AG04450 (cell line): ENCODE measurements around the gene FBXW4. TPM values are rescaled to one million over a fixed set of nuclear protein-coding genes. Genes with fewer than 3 reads are reported as not detected.

Experiments used
- CTCF ChIA-PET: fragments of 300-600, 350-600 bp; formaldehyde crosslinking; extraction: SDS; loops from one replicate; lab custom pipeline; 2022; ENCODE audit warnings: antibody characterized with exemption, inconsistent platforms; lab: Charles Lee
- POLR2A ChIA-PET: fragments of 350-600 bp; formaldehyde crosslinking; extraction: SDS; loops from one replicate; lab custom pipeline; 2021; ENCODE audit warnings: antibody characterized with exemption, inconsistent platforms; lab: Yijun Ruan, JAX
- DNase-seq: peaks from one replicate; pipeline ENCODE4 v3.0.0-alpha.2; 2011; ENCODE audit warnings: low read depth, low spot score
- H3K27ac ChIP-seq: one replicate; pipeline ENCODE4 v1.5.1; 2012; ENCODE audit warnings: low read depth, low read length, control low read depth
- H3K27me3 ChIP-seq: one replicate; pipeline ENCODE4 v1.6.0; 2012; ENCODE audit warnings: low read length; ENCODE audit not compliant: control insufficient read depth, insufficient read depth
- H3K4me3 ChIP-seq: 2 replicates; pipeline ENCODE4 v1.5.1; 2011; ENCODE audit warnings: mild to moderate bottlenecking, low read depth, low read length, control low read depth
- H3K9me3 ChIP-seq: 2 replicates; pipeline ENCODE4 v1.5.1; 2012; ENCODE audit warnings: low read length; ENCODE audit not compliant: control insufficient read depth, insufficient read depth
- polyA plus RNA-seq: library from polyadenylated mRNA; depleted of rRNA; stranded (reverse); fragments of >200 nt; gene quantifications from 2 replicates; pipeline ENCODE4 v1.2.3, GENCODE V29; 2011
- TF ChIP-seq, protein P1 (sequence below): IDR thresholded peaks from 2 replicates; pipeline ENCODE4 v1.5.1; 2011; ENCODE audit warnings: low read depth, low read length, control low read depth, inconsistent platforms

Gene FBXW4
- polyA plus RNA-seq, 1 experiment: 18.3 TPM

DNA sequence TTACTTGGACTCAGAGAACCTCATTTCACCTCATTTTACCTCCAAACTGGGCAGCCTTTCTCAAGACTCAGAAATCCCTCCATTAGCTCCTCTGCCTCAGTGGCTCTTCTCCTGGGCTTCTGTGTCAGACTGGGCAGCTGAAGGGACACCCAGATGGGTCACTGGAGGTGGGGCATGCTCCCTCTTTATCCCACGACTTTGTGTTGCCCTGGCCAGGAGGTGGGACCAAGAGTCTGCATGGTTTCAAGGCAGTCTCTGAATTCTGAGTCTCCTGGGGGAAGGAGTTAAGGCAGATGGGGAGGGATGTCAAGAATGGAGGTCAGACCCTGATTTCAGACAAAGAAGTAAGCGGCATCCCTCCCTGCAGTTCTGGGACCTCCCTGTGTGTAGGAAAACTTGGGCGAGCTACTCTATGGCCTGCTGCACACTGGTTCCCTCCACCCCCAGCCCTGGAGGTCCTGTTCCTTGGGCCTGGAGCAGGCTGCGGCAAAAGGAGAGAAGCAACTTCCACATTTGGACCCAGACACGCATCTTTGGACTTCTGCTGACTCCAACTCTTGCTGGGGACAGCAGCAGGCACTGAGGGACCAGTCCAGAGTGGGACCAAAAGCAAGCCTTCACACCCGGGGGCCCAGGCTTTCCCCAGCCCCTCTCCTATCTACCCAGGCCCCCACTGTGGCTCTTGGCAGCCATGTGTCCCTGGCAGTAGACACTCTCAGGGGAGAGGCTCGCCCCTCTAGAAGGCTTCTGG is 117.7 kb downstream of the FBXW4 start:
- CTCF ChIA-PET: interaction anchor here (1.8 kb wide), 1 partner anchor 363 kb away, joined by 11 read pairs; no protein-coding TSS in a partner anchor
- TF ChIP-seq, protein P1, sequence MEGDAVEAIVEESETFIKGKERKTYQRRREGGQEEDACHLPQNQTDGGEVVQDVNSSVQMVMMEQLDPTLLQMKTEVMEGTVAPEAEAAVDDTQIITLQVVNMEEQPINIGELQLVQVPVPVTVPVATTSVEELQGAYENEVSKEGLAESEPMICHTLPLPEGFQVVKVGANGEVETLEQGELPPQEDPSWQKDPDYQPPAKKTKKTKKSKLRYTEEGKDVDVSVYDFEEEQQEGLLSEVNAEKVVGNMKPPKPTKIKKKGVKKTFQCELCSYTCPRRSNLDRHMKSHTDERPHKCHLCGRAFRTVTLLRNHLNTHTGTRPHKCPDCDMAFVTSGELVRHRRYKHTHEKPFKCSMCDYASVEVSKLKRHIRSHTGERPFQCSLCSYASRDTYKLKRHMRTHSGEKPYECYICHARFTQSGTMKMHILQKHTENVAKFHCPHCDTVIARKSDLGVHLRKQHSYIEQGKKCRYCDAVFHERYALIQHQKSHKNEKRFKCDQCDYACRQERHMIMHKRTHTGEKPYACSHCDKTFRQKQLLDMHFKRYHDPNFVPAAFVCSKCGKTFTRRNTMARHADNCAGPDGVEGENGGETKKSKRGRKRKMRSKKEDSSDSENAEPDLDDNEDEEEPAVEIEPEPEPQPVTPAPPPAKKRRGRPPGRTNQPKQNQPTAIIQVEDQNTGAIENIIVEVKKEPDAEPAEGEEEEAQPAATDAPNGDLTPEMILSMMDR: no peak
- H3K27me3 ChIP-seq: no peaks in the 10 kb centered on the region
- H3K4me3 ChIP-seq: no peak overlapping the region
- peaks cover 7% of the 10 kb centered on the region for H3K9me3 ChIP-seq
- DNase-seq: no peak
- POLR2A ChIA-PET: no interaction called here
- no peak overlapping the region for H3K27ac ChIP-seq

DNA sequence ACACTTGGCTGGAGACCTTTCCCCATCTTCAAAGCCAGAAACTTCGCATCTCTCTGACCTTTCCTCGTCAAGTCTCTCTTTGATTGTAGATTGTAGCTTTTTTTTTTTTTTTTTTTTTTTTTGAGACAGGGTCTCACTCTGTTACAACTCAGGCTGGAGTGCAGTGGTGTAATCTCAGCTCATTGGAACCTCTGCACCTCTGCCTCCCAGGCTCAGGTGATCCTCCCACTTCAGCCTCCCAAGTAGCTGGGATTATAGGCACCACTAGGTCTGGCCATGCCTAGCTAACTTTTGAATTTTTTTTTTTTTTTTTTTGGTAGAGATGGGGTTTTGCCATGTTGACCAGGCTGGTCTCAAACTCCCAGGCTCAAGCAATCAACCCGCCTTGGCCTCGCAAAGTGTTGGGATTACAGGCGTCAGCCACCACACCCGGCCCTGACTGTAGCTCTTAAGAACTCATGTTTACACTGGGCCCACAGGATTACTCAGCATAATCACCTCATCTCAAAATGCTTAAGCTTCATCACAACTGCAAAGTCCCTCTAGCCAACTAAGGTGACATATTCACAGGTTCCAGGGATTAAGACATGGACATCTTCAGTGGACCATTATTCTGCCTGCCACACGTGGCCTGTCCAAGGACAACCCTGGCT is 118.6 kb downstream of the FBXW4 start:
- Histone ChIP-seq H3K27me3 (no peaks in the 10 kb centered on the region), H3K4me3 (no peak overlapping the region), H3K27ac (no peak overlapping the region), H3K9me3 (peaks cover 8% of the 10 kb centered on the region)
- TF ChIP-seq, protein P1: no peak
- no peak for DNase-seq
- ChIA-PET POLR2A (no interaction called here), CTCF (interaction anchor here (0.5 to 1.8 kb wide), 4 partner anchors 10 to 442 kb away, joined by 4 to 11 read pairs (median 5); no protein-coding TSS in a partner anchor)

- no peak for DNase-seq
- Histone ChIP-seq H3K27me3 (no peaks in the 10 kb centered on the region), H3K27ac (no peak overlapping the region), H3K4me3 (no peak overlapping the region), H3K9me3 (peaks cover 8% of the 10 kb centered on the region)
- ChIA-PET CTCF (interaction anchor here (0.5 to 1.8 kb wide), 4 partner anchors 11 to 441 kb away, joined by 4 to 11 read pairs (median 5); no protein-coding TSS in a partner anchor), POLR2A (no interaction called here)
- TF ChIP-seq, protein P1: no peak
These were observed 119.3 kb downstream of the FBXW4 start for GRCh38 chr10:101575580-101576210.

DNA sequence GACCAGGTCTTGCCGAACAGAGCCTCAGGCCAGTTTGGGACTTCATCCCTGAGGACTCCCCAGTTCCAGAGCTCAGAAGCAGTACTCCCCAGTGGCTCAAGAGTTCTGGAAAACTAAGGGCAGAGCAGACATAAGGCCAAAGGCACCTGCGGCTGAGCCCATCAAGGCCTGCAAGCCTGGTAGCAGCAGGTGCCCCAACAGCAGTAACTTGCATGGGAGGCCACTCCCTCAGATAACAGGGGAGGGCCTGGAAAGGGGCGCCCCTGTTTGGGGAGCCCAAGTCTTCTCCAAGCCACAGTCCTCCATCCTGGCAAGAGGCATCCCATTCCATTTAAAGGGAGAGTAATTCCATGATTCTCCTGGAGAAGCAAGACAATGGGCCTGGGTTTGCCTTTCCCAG is 119.9 kb downstream of the FBXW4 start:
- no peak for DNase-seq
- Histone ChIP-seq H3K9me3 (peaks cover 8% of the 10 kb centered on the region), H3K27me3 (no peaks in the 10 kb centered on the region), H3K4me3 (no peak overlapping the region), H3K27ac (no peak overlapping the region)
- POLR2A ChIA-PET: no interaction called here
- TF ChIP-seq, protein P1: no peak
- CTCF ChIA-PET: no interaction called here
